IMR-90 (cell line): ENCODE data around the gene PKD2L1.
"Not testable (repeated sequence)": the region's sequence is repeated elsewhere in the genome, so short reads cannot be mapped to it uniquely, and the experiment has no call there.

Experiments used
- CEBPB ChIP-seq: IDR thresholded peaks from 2 replicates; pipeline ENCODE4 v1.6.1; 2012; ENCODE audit warnings: low read depth, low read length, improper control_type of control experiment
- MAFK ChIP-seq: IDR thresholded peaks from 2 replicates; pipeline ENCODE4 v1.6.1; 2012; ENCODE audit warnings: low read depth, low read length, improper control_type of control experiment
- MAZ ChIP-seq: IDR thresholded peaks from 2 replicates; pipeline ENCODE4 v1.6.1; 2012; ENCODE audit warnings: low read depth, mild to moderate bottlenecking, low read length, improper control_type of control experiment, moderate library complexity, borderline replicate concordance
- NFE2L2 ChIP-seq: fragments of 150-350 bp; IDR thresholded peaks from 2 replicates; pipeline ENCODE4 v1.6.1; 2016; ENCODE audit warnings: low read depth, mild to moderate bottlenecking, low read length
- POLR2A ChIP-seq: IDR thresholded peaks from 2 replicates; pipeline ENCODE4 v1.6.1; 2012; ENCODE audit warnings: mild to moderate bottlenecking, low read depth, low read length
- RAD21 ChIP-seq: IDR thresholded peaks from 2 replicates; pipeline ENCODE4 v1.6.1; 2012; ENCODE audit warnings: low read length, improper control_type of control experiment
- RCOR1 ChIP-seq: IDR thresholded peaks from 2 replicates; pipeline ENCODE4 v1.6.1; 2012; ENCODE audit warnings: mild to moderate bottlenecking, low read length, improper control_type of control experiment; ENCODE audit not compliant: insufficient replicate concordance
- RFX5 ChIP-seq: IDR thresholded peaks from 2 replicates; pipeline ENCODE4 v1.8.0; 2012; ENCODE audit warnings: low read depth, mild to moderate bottlenecking, low read length, moderate library complexity
- TF ChIP-seq, protein P1 (sequence below): conservative IDR thresholded peaks from 2 replicates; pipeline ENCODE4 v1.5.1; 2012; ENCODE audit warnings: mild to moderate bottlenecking, low read depth, low read length, improper control_type of control experiment
- TF ChIP-seq, protein P2 (sequence below): fragments of 150-350 bp; IDR thresholded peaks from 2 replicates; pipeline ENCODE4 v1.6.1; 2016; ENCODE audit warnings: low read depth, mild to moderate bottlenecking, low read length, moderate library complexity, borderline replicate concordance
- TF ChIP-seq, protein P3 (sequence below): fragments of 150-350 bp; IDR thresholded peaks from 2 replicates; pipeline ENCODE4 v1.6.1; 2017; ENCODE audit warnings: mild to moderate bottlenecking, antibody characterized with exemption, low read length, low read depth

- TF ChIP-seq, protein P1, sequence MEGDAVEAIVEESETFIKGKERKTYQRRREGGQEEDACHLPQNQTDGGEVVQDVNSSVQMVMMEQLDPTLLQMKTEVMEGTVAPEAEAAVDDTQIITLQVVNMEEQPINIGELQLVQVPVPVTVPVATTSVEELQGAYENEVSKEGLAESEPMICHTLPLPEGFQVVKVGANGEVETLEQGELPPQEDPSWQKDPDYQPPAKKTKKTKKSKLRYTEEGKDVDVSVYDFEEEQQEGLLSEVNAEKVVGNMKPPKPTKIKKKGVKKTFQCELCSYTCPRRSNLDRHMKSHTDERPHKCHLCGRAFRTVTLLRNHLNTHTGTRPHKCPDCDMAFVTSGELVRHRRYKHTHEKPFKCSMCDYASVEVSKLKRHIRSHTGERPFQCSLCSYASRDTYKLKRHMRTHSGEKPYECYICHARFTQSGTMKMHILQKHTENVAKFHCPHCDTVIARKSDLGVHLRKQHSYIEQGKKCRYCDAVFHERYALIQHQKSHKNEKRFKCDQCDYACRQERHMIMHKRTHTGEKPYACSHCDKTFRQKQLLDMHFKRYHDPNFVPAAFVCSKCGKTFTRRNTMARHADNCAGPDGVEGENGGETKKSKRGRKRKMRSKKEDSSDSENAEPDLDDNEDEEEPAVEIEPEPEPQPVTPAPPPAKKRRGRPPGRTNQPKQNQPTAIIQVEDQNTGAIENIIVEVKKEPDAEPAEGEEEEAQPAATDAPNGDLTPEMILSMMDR, result not testable (repeated sequence)
- TF ChIP-seq POLR2A, CEBPB, NFE2L2, MAFK, RAD21, MAZ, RFX5, RCOR1: not testable (repeated sequence)
- TF ChIP-seq, protein P2, sequence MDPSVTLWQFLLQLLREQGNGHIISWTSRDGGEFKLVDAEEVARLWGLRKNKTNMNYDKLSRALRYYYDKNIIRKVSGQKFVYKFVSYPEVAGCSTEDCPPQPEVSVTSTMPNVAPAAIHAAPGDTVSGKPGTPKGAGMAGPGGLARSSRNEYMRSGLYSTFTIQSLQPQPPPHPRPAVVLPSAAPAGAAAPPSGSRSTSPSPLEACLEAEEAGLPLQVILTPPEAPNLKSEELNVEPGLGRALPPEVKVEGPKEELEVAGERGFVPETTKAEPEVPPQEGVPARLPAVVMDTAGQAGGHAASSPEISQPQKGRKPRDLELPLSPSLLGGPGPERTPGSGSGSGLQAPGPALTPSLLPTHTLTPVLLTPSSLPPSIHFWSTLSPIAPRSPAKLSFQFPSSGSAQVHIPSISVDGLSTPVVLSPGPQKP, result not testable (repeated sequence)
- TF ChIP-seq, protein P3, sequence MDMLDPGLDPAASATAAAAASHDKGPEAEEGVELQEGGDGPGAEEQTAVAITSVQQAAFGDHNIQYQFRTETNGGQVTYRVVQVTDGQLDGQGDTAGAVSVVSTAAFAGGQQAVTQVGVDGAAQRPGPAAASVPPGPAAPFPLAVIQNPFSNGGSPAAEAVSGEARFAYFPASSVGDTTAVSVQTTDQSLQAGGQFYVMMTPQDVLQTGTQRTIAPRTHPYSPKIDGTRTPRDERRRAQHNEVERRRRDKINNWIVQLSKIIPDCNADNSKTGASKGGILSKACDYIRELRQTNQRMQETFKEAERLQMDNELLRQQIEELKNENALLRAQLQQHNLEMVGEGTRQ, result not testable (repeated sequence)
Measured at GRCh38 chr10:100301123-100301522, 28.9 kb downstream of the PKD2L1 start.
